Amniotic stem cell (primary cell): ENCODE results near the gene NOD1.
"Not testable (repeated sequence)": the region's sequence is repeated elsewhere in the genome, so short reads cannot be mapped to it uniquely, and the experiment has no call there.

ENCODE experiments used
- DNase-seq: peaks from one replicate; lab custom pipeline; 2025; lab: John Stamatoyannopoulos, UW

The NOD1 gene

GRCh38 chr7:30478349-30479201, at the start of gene NOD1:
Gene NOD1 (minus strand): TSS chr7:30478784. CDS start chr7:30456921, 21,863 bp downstream.
- peak; percentile 70 for DNase-seq

DNA sequence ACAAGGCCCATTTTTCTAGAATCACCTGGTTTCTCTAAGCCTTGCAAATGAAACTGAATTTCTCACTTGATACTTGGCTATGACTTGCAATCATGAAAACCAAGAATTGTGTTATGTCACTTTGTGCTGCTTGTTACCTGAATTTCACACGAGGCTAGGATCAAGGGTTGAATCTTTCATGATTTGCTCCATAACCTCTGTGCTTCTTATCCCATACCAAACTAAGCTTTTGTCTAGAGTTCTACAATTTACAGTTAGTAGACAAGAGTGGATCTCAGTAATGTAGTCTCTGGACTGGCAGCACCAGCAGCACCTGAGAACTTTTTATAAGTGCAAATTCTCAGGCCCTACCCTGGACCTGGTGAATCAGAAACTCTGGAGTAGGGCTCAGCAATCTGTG, 48.7 kb upstream of the NOD1 start:
- not testable (repeated sequence) for DNase-seq

GRCh38 chr7:30526163-30526562, 47.6 kb upstream of the NOD1 start:
- no peak for DNase-seq

- no peak for DNase-seq
Observed at GRCh38 chr7:30525429-30525828, 46.8 kb upstream of the NOD1 start.

- DNase-seq = no peak
Observed at GRCh38 chr7:30524545-30524944, 46.0 kb upstream of the NOD1 start.

DNA sequence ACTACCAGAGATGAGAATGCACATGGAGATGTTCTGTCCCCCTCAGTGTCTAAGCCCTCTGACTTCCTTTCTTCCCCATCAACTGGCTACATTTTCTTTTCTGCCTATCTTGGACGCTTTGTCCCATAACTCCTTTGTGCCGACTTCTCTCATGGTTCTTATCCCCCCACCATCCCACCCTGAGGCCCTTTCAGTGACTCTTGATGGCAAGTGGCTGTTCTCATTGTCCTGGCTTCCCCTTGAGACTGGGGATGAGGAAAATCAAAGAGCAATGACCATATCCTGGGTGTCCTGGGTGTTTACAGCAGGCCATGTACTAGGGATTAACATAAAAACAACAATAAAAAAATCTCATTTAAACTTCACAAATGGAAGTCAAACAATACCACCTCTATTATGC, 44.9 kb upstream of the NOD1 start:
- DNase-seq = no peak

DNA sequence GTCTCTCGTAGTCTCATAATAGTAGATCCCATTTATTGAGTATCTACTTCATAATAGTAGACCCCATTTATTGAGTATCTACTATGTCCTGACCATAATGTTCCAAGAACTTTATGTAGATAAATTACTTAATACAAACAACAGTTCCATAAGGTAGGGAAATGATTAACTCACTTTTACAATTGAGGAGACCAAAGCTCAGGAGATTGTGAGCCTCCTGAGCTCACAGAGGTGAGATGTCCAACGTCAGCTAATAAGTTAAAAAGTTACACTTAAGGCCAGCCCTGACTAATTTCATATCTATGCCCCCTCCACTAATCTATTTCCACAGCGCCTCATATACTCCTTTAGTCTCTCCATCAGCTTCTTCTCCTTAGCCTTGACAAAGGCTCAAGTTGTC, 43.6 kb upstream of the NOD1 start:
- DNase-seq = no peak

- DNase-seq = no peak
Observed at GRCh38 chr7:30521532-30521931, 42.9 kb upstream of the NOD1 start.

GRCh38 chr7:30519122-30519521, 40.5 kb upstream of the NOD1 start:
- DNase-seq = no peak

GRCh38 chr7:30515761-30516160, 37.2 kb upstream of the NOD1 start:
- no peak for DNase-seq

DNA sequence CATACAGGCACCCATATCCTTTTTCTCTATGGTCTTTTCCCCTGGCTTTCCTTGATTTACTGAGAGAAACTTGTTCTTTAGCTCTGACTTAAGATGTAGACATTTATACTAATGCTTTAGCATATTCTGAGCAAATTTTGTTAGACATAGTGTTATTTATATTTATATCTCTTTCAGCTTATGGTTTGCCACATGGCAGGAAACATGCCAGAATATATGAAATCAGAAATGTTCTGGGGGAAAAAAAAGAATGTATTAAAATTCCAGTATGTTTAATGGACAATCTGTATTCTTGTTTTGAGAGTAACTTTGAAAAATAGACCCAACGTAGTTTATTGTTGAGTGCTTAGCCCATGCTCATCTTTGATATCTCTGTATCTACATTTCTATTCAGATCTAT, 36.2 kb upstream of the NOD1 start:
- DNase-seq = no peak

DNA sequence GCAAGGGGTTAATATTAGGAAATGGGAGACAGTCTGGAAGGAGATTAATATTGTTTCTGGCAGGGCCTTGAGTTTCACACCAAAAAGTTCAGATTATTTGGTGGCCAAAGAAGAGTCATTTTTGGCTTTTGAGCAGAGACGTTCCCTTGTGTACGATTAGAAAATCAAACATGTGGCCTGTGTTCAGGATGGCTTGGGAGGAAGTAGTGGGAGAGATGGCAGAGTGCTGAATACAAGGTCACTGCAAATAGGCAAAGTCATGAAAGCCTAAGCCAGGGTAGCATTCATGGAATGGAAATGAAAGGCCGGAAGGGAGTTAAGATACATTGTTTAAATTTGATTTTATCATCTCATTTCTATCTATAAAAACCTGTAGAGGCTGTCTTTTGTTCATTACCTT, 35.6 kb upstream of the NOD1 start:
- no peak for DNase-seq

GRCh38 chr7:30513762-30514161, 35.2 kb upstream of the NOD1 start:
- no peak for DNase-seq

DNA sequence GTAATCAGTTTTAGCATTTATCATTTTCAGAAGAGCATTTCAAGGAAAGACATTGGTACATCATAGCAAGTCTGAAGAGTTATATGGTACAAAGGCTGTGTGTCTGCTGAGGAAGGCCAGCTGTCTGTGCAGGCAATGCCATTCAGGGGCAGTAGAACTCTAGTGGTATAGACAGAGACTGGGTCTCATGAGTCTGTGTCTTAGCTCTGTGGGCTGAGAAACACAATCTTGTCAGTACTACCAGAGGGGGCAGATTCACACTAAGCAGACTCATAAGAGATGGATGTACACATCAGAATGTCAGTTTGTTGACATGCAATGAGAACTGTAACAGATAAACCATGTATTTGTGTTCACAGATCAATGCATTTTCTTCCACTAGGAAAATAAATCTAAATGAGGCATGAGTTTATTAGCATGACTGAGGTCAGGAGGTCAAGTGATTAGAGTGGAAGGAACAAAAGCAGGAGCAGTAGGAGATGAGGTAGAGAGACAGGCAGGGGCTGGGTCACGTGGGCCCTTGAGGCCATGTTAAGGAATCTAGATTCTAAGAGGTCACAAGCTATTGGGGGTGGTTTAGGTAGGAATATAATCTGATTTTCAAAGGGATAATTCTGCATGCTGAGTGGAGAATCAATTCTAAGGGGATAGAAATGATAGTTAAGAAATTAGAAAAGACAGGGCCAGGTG, 33.5 kb upstream of the NOD1 start:
- DNase-seq = no peak

- DNase-seq = no peak
Observed at GRCh38 chr7:30511494-30511893, 32.9 kb upstream of the NOD1 start.

DNA sequence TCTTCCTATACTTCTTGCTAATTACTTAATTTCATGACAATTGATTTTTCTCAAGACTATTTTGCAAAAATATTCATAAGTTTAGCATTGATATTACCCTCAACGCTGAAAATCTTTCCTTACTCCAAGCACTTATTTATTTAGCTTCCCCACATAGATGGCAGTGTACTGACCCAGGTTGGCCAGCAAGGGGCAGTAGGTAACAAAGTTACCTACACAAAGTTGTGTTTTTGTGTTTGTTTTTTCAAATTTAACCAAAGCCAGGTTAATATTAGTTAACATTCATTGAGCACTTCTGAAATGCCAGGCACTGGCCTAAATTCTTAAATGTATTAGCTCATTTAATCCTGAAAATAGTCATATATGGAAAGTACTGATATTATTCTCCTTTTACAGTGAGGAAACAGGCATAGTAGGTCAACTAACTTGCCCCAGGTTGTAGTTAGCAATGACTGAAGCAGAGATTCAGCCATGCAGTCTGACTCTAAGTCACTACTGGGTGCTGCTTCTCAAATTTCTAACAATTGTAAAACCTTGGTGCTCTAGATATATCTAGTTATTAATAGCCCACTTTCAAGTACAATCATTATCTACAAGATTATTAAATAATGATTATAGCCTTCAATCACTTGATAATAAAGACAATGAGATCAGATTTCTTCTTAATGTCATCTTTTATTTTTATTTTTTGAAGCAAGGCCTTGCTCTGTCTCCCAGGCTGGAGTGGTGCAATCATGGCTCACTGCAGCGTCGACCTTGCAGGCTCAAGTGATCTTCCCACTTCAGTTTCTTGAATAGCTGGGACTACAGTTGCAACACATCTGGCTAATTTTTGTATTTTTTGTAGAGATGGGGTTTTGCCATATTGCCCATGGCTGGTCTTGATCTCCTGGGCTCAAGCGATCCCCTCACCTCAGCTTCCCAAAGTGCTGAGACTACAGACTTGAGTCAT, 31.8 kb upstream of the NOD1 start:
- DNase-seq = no peak

DNA sequence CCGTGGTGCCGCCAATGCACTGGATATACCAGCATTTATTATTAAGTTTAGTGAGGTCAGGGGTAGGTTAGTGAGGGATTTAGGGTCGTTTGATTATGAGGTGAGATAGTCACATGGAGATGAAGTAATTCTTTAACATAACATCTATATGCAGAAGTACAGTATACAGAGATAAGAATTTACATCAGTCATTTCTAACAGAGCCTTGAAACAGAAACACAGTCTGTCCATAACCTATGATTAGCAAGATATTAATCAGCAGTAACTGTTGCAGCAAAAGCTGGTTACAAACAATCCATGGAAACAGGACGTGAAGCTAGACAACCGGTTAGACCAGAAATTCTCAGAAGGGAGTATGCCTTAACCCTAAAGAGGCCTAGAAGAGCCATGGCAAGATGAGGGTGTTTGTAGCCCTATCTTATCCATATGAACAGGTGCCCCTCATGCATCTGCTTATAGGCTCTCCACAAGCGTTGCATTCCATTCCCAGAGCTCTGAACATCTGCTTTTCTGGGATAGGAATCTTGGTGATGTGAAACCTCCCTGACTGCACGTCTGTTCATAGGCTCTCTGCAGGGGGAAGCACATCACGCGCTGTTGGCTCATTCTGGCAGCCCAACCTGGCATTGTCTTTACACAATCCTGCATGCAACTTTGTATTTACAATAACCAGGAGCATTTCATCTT, 30.7 kb upstream of the NOD1 start:
- not testable (repeated sequence) for DNase-seq

- DNase-seq = not testable (repeated sequence)
Observed at GRCh38 chr7:30507346-30507900, 28.8 kb upstream of the NOD1 start.

DNA sequence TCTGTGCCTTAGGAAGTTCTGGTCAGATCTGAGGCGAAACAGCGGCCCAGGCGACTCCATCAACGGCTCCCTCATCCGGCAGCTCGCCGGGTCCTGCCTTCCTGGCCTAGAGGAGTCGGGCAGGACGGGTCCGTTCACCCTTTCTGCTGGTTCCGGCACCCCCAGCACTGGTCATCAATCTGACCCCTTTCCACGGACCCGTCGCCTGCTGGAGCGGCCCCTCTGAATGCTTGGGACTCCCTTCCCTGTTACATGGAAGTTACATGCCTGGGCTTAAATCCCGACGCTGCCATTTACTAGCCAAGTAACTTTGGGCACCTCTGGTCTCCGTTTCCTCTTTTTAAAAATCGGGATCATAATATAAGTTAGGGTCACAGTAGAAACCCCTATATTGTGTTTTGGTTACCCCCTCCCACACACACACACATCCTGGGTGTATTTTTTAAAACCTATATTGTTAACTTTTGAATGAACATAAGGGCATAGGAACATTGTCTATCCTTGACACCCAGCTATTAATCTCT, 26.7 kb upstream of the NOD1 start:
- DNase-seq = no peak

GRCh38 chr7:30504301-30505173, 26.0 kb upstream of the NOD1 start, which contains the start of gene GGCT:
Gene GGCT (minus strand): TSS chr7:30504829. CDS start chr7:30504709, 120 bp downstream.
- DNase-seq = peak; percentile 97
